Naive thymus-derived CD4-positive, alpha-beta T cell (primary cell): ENCODE data around the gene AXIN2. TPM values are rescaled to one million over a fixed set of nuclear protein-coding genes. Genes with fewer than 3 reads are reported as not detected.
"Not testable (repeated sequence)": the region's sequence is repeated elsewhere in the genome, so short reads cannot be mapped to it uniquely, and the experiment has no call there.

Experiments used
- ATAC-seq: fragments of 150-1000 bp; cut with Tn5 transposase; 2 replicates; pipeline ENCODE4 v1.10.0; 2021; ENCODE audit warnings: mild to moderate bottlenecking, moderate library complexity
- CTCF ChIA-PET: fragments of 350-600 bp; sonication (Branson Sonifier 250); formaldehyde crosslinking; loops from one replicate; lab custom pipeline; 2021; ENCODE audit warnings: antibody characterized with exemption; lab: Charles Lee
- POLR2A ChIA-PET: fragments of 350-600 bp; sonication (Branson Sonifier 250); formaldehyde crosslinking; loops from one replicate; lab custom pipeline; 2021; ENCODE audit warnings: antibody characterized with exemption, inconsistent platforms; lab: Charles Lee
- DNase-seq, 9 donors: peaks; one replicate each; pipeline versions ENCODE4 v3.0.0 to v3.0.0-alpha.2; 2020 to 2022; ENCODE audit warnings: mixed read lengths in 1 of 9
- H3K27ac ChIP-seq: one replicate; pipeline ENCODE4 v1.7.0; 2013; ENCODE audit warnings: mild to moderate bottlenecking, low read depth, low read length, moderate library complexity
- H3K27me3 ChIP-seq, 2 donors: one replicate each; pipeline ENCODE4 v1.7.0; 2013; ENCODE audit warnings: low read length in 2 of 2, mild to moderate bottlenecking in 2 of 2, moderate library complexity in 2 of 2; ENCODE audit not compliant: control insufficient read depth in 2 of 2, insufficient read depth in 2 of 2
- H3K36me3 ChIP-seq, 3 experiments: 1 replicate in 2 of 3; 2 replicates in 1 of 3; pipeline ENCODE4 v1.7.0; 2013; ENCODE audit warnings: low read length in 3 of 3, mild to moderate bottlenecking in 3 of 3, moderate library complexity in 1 of 3; ENCODE audit not compliant: insufficient read depth in 3 of 3, control insufficient read depth in 2 of 3
- H3K4me1 ChIP-seq, 2 donors: one replicate each; pipeline ENCODE4 v1.7.0; 2013; ENCODE audit warnings: low read length in 2 of 2, mild to moderate bottlenecking in 2 of 2, moderate library complexity in 1 of 2; ENCODE audit not compliant: control insufficient read depth in 2 of 2, insufficient read depth in 2 of 2
- H3K4me3 ChIP-seq: 2 replicates; pipeline ENCODE4 v1.7.0; 2013; ENCODE audit warnings: mild to moderate bottlenecking, low read length
- H3K9me3 ChIP-seq, 3 experiments: 1 replicate in 2 of 3; 2 replicates in 1 of 3; pipeline ENCODE4 v1.7.0; 2013; ENCODE audit warnings: low read length in 3 of 3; ENCODE audit not compliant: control insufficient read depth in 2 of 3
- H3K27ac Mint-ChIP-seq, 9 donors: one replicate each; pipeline ENCODE4 v1.8.0; 2020 to 2022; ENCODE audit warnings: mixed read lengths in 9 of 9, mild to moderate bottlenecking in 8 of 9, moderate library complexity in 5 of 9, inconsistent platforms in 2 of 9
- H3K27me3 Mint-ChIP-seq, 5 donors: one replicate each; pipeline ENCODE4 v1.8.0; 2021 to 2022; ENCODE audit warnings: mixed read lengths in 5 of 5, mild to moderate bottlenecking in 1 of 5
- H3K36me3 Mint-ChIP-seq, 5 donors: one replicate each; pipeline ENCODE4 v1.8.0; 2020 to 2022; ENCODE audit warnings: mixed read lengths in 5 of 5, mild to moderate bottlenecking in 3 of 5, inconsistent platforms in 1 of 5
- H3K4me1 Mint-ChIP-seq, 7 donors: one replicate each; pipeline ENCODE4 v1.8.0; 2020 to 2022; ENCODE audit warnings: mixed read lengths in 7 of 7, mild to moderate bottlenecking in 3 of 7, inconsistent platforms in 1 of 7
- H3K4me3 Mint-ChIP-seq, 10 donors: one replicate each; pipeline ENCODE4 v1.8.0; 2020 to 2022; ENCODE audit warnings: mild to moderate bottlenecking in 10 of 10, mixed read lengths in 10 of 10, moderate library complexity in 6 of 10, inconsistent platforms in 2 of 10
- H3K9me3 Mint-ChIP-seq, 11 donors: one replicate each; pipeline ENCODE4 v1.8.0; 2020 to 2022; ENCODE audit warnings: mixed read lengths in 11 of 11, mild to moderate bottlenecking in 4 of 11, inconsistent platforms in 1 of 11, moderate library complexity in 1 of 11
- intact Hi-C, 2 donors: fragments of 100-400 bp; cut with micrococcal nuclease; formaldehyde crosslinking; loops; one replicate each; pipeline ENCODE4 v1.15.1; 2023
- polyA plus RNA-seq, 2 donors: library from polyadenylated mRNA; unstranded; fragments of 300-500 nt; fragmentation: Illumina TruSeq; gene quantifications; one replicate each; pipeline ENCODE4 v1.2.3, GENCODE V29; 2021
- total RNA-seq, 6 experiments: library from RNA in 5 of 6; stranded (reverse) in 5 of 6; gene quantifications; 1 replicate in 5 of 6; 2 replicates in 1 of 6; pipeline ENCODE4 v1.2.3 and lab custom pipeline; 2021 to 2026

The AXIN2 gene
- total and polyA plus RNA-seq, 7 experiments from 2014 or later: 7.4 to 63.4 (median 21.7) TPM

DNA sequence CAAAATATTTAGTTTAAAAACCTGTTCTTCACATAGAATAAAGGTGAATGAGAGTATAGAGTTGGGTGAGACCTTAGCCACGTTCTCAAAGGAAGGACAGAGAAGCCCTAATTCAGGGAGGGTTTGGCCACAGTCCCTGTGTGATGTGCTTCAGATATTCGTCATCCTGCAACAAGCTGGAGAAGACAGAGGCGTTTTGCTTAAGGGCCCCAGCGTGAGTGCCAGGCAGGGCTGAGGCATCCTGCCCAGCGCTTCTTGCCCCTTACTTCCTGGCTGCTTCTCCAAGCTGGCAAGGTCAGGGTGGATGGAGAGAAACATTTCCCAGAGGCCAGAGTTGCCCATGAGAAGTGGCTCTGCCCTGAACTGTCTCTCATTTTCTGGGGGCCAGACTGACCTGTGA is 46.9 kb downstream of the AXIN2 start:
- H3K4me3 Mint-ChIP-seq: no peak overlapping the region
- peaks cover 0 to 12% (median 6%) of the 10 kb centered on the region in 7 donors for H3K4me1 Mint-ChIP-seq
- H3K9me3 Mint-ChIP-seq: peaks cover 0 to 6% (median 1%) of the 10 kb centered on the region in 11 donors
- H3K27ac Mint-ChIP-seq: no peak overlapping the region
- H3K27ac ChIP-seq: no peak overlapping the region
- no peaks in the 10 kb centered on the region for H3K36me3 ChIP-seq
- H3K36me3 Mint-ChIP-seq: peaks cover 0 to 8% (median 3%) of the 10 kb centered on the region in 5 donors
- no peak overlapping the region for H3K4me3 ChIP-seq
- POLR2A ChIA-PET: no interaction called here
- ATAC-seq (no peak), DNase-seq (no peak)
- no peaks in the 10 kb centered on the region for H3K9me3 ChIP-seq
- H3K27me3 ChIP-seq: no peaks in the 10 kb centered on the region
- H3K27me3 Mint-ChIP-seq: peaks cover 0 to 54% (median 3%) of the 10 kb centered on the region in 5 donors
- H3K4me1 ChIP-seq: no peaks in the 10 kb centered on the region
- CTCF ChIA-PET: no interaction called here
- intact Hi-C loops: no loop called here

GRCh38 chr17:65514082-65514481 is 47.4 kb downstream of the AXIN2 start:
- Mint-ChIP-seq H3K27me3 (peaks cover 0 to 54% (median 3%) of the 10 kb centered on the region in 5 donors), H3K36me3 (peaks cover 0 to 8% (median 3%) of the 10 kb centered on the region in 5 donors), H3K27ac (no peak overlapping the region), H3K9me3 (peaks cover 0 to 6% (median 1%) of the 10 kb centered on the region in 11 donors), H3K4me1 (peaks cover 0 to 8% (median 6%) of the 10 kb centered on the region in 7 donors), H3K4me3 (no peak overlapping the region)
- no peaks in the 10 kb centered on the region for H3K27me3 ChIP-seq
- CTCF ChIA-PET: no interaction called here
- no peaks in the 10 kb centered on the region for H3K36me3 ChIP-seq
- no peak overlapping the region for H3K4me3 ChIP-seq
- no peaks in the 10 kb centered on the region for H3K4me1 ChIP-seq
- H3K9me3 ChIP-seq: no peaks in the 10 kb centered on the region
- POLR2A ChIA-PET: no interaction called here
- ATAC-seq: no peak
- intact Hi-C loops: no loop called here
- no peak for DNase-seq
- H3K27ac ChIP-seq: no peak overlapping the region

DNA sequence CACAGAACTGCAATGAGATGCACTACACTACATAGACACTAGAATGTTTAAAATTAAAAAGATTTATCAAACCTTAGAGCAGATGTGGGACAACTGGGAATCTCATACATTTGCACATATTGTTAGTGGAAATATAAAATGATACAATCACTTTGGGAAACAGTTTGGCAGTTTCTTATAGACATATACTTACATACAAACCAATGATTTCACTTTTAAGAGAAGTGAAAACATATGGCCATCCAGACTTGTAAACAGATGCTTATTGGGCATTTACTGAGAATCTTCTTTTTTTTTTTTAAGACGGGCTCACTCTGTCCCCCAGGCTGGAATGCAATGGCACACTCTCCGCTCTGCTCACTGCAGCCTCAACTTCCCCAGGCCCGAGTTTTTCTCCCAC is 50.1 kb downstream of the AXIN2 start:
- Mint-ChIP-seq H3K27me3 (peaks cover 0 to 46% (median 0%) of the 10 kb centered on the region in 5 donors), H3K4me3 (no peak overlapping the region), H3K9me3 (peaks cover 0 to 5% (median 0%) of the 10 kb centered on the region in 11 donors), H3K4me1 (peaks cover 0 to 6% (median 0%) of the 10 kb centered on the region in 7 donors), H3K27ac (no peak overlapping the region), H3K36me3 (peaks cover 0 to 8% (median 3%) of the 10 kb centered on the region in 5 donors)
- intact Hi-C loops: no loop called here
- no peaks in the 10 kb centered on the region for H3K9me3 ChIP-seq
- POLR2A ChIA-PET: no interaction called here
- CTCF ChIA-PET: no interaction called here
- ATAC-seq: no peak
- no peak for DNase-seq
- H3K36me3 ChIP-seq: no peaks in the 10 kb centered on the region
- H3K27ac ChIP-seq: no peak overlapping the region
- H3K27me3 ChIP-seq: no peaks in the 10 kb centered on the region
- H3K4me1 ChIP-seq: no peaks in the 10 kb centered on the region
- H3K4me3 ChIP-seq: no peak overlapping the region

DNA sequence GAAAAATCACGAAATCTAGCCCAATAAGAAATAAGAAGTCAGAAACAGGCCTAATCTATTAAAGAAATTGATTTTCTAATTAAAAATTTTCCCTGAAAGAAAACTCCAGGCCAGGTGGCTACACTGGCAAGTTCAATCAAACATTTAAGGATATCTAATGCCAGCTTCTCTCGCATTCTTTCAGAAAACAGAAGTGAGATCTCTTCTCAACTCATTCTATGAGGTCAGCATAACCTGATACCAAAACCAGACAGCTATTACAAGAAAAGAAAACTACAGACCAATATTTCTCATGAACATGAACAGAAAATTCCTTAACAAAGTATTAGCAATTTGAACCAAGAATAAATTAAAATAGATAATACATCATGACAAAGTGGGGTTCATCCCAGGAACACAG is 52.4 kb downstream of the AXIN2 start:
- Histone ChIP-seq H3K4me1 (no peaks in the 10 kb centered on the region), H3K27ac (no peak overlapping the region), H3K27me3 (no peaks in the 10 kb centered on the region), H3K4me3 (no peak overlapping the region), H3K36me3 (no peaks in the 10 kb centered on the region), H3K9me3 (no peaks in the 10 kb centered on the region)
- Mint-ChIP-seq H3K27ac (no peak overlapping the region), H3K27me3 (peaks cover 0 to 41% (median 0%) of the 10 kb centered on the region in 5 donors), H3K36me3 (peaks cover 0 to 8% (median 3%) of the 10 kb centered on the region in 5 donors), H3K4me3 (no peak overlapping the region), H3K9me3 (peaks cover 0 to 5% (median 0%) of the 10 kb centered on the region in 11 donors), H3K4me1 (peaks cover 0 to 3% (median 0%) of the 10 kb centered on the region in 7 donors)
- ChIA-PET POLR2A (no interaction called here), CTCF (no interaction called here)
- ATAC-seq: no peak
- intact Hi-C loops: no loop called here
- DNase-seq: no peak

GRCh38 chr17:65504673-65505072 is 56.8 kb downstream of the AXIN2 start:
- H3K4me3 Mint-ChIP-seq, intact Hi-C loops, H3K4me1 Mint-ChIP-seq, H3K4me3 ChIP-seq, H3K36me3 Mint-ChIP-seq, ATAC-seq, POLR2A ChIA-PET, CTCF ChIA-PET, H3K4me1 ChIP-seq, H3K27ac ChIP-seq, H3K27me3 ChIP-seq, DNase-seq, H3K9me3 ChIP-seq, H3K9me3 Mint-ChIP-seq, H3K36me3 ChIP-seq: not testable (repeated sequence)
- H3K27ac Mint-ChIP-seq: peak overlapping the region in 1 of 9 donors; percentile 4
- peaks cover 0 to 28% (median 0%) of the 10 kb centered on the region in 5 donors for H3K27me3 Mint-ChIP-seq

DNA sequence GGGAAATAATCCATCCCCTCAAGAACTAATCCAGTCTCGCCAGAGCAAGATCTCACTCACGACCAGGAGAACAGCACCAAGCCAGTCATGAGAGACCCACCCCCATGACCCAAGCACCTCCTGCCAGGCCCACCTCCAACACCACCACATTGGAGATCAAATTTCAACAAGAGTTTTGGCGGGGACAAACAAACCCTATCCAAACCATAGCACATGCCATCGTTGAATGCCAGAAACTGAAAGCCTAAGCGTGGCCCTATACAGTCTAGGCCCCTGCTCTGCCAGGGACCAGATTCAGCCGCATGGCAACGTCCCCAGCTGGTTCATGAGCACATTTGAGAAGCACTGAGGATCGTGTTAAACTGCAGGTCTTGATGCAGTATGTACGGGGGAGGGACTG is 57.3 kb downstream of the AXIN2 start:
- intact Hi-C loops: no loop called here
- Mint-ChIP-seq H3K9me3 (peaks cover 0 to 2% (median 0%) of the 10 kb centered on the region in 11 donors), H3K36me3 (no peaks in the 10 kb centered on the region), H3K4me1 (no peaks in the 10 kb centered on the region), H3K4me3 (no peak overlapping the region), H3K27ac (peak overlapping the region in 2 of 9 donors; percentile 17 to 63), H3K27me3 (peaks cover 0 to 27% (median 0%) of the 10 kb centered on the region in 5 donors)
- Histone ChIP-seq H3K9me3 (no peaks in the 10 kb centered on the region), H3K36me3 (no peaks in the 10 kb centered on the region), H3K27ac (no peak overlapping the region), H3K4me1 (no peaks in the 10 kb centered on the region), H3K4me3 (no peak overlapping the region), H3K27me3 (no peaks in the 10 kb centered on the region)
- CTCF ChIA-PET: no interaction called here
- ATAC-seq (no peak), DNase-seq (no peak)
- POLR2A ChIA-PET: no interaction called here

- intact Hi-C loops: no loop called here
- Mint-ChIP-seq H3K27me3 (peaks cover 0 to 24% (median 0%) of the 10 kb centered on the region in 5 donors), H3K36me3 (no peaks in the 10 kb centered on the region), H3K4me3 (no peak overlapping the region), H3K27ac (no peak overlapping the region), H3K4me1 (no peaks in the 10 kb centered on the region), H3K9me3 (peaks cover 0 to 2% (median 0%) of the 10 kb centered on the region in 11 donors)
- Histone ChIP-seq H3K27me3 (no peaks in the 10 kb centered on the region), H3K4me3 (no peak overlapping the region), H3K4me1 (no peaks in the 10 kb centered on the region), H3K9me3 (no peaks in the 10 kb centered on the region), H3K36me3 (no peaks in the 10 kb centered on the region), H3K27ac (no peak overlapping the region)
- ATAC-seq: no peak
- POLR2A ChIA-PET: no interaction called here
- DNase-seq: no peak
- CTCF ChIA-PET: no interaction called here
These were observed 57.9 kb downstream of the AXIN2 start for GRCh38 chr17:65503557-65503956.
